Aorta (tissue), 5 donors: ENCODE results near the gene JCHAIN. TPM values are rescaled to one million over a fixed set of nuclear protein-coding genes. Genes with fewer than 3 reads are reported as not detected.

Source experiments
- ATAC-seq: fragments of 200-7000 bp; cut with Tn5 transposase; one replicate; pipeline ENCODE4 v1.9.1; 2022; ENCODE audit warnings: moderate library complexity; ENCODE audit not compliant: low FRiP score
- DNase-seq, 2 donors: peaks; one replicate each; pipeline ENCODE4 v3.0.0-alpha.2; 2020
- H3K27ac ChIP-seq, 2 donors: one replicate each; pipeline ENCODE4 v1.5.1; 2013; ENCODE audit warnings: low read length in 2 of 2, mild to moderate bottlenecking in 2 of 2, moderate library complexity in 2 of 2, control low read depth in 1 of 2, inconsistent platforms in 1 of 2, low read depth in 1 of 2
- H3K27me3 ChIP-seq, 2 donors: one replicate each; pipeline ENCODE4 v1.6.1; 2013; ENCODE audit warnings: control low read depth in 1 of 2, low read length in 1 of 2, mild to moderate bottlenecking in 1 of 2, moderate library complexity in 1 of 2; ENCODE audit not compliant: insufficient read depth in 2 of 2, control insufficient read depth in 1 of 2
- H3K36me3 ChIP-seq, 2 donors: one replicate each; pipeline ENCODE4 v1.6.1; 2013; ENCODE audit warnings: control low read depth in 1 of 2, low read length in 1 of 2, mild to moderate bottlenecking in 1 of 2; ENCODE audit not compliant: insufficient read depth in 2 of 2, control insufficient read depth in 1 of 2
- H3K4me1 ChIP-seq, 2 donors: one replicate each; pipeline ENCODE4 v1.6.1; 2013; ENCODE audit warnings: low read length in 2 of 2, control low read depth in 1 of 2, mild to moderate bottlenecking in 1 of 2, moderate library complexity in 1 of 2; ENCODE audit not compliant: insufficient read depth in 2 of 2, control insufficient read depth in 1 of 2
- H3K4me3 ChIP-seq, 2 donors: one replicate each; pipeline ENCODE4 v1.5.1; 2013; ENCODE audit warnings: low read length in 2 of 2, control low read depth in 1 of 2, mild to moderate bottlenecking in 1 of 2
- H3K9me3 ChIP-seq: one replicate; pipeline ENCODE4 v1.6.1; 2013; ENCODE audit warnings: mild to moderate bottlenecking, low read length; ENCODE audit not compliant: control insufficient read depth
- WGBS, 2 donors: extraction: QIAGEN DNeasy Blood & Tissue Kit; methylation state at CpG; one replicate each; pipeline ENCODE4 v1.1.7; 2013; 5-methylcytosine and 5-hydroxymethylcytosine counted together
- intact Hi-C, 2 donors: fragments of 100-400 bp; cut with DNase I; formaldehyde crosslinking; loops; one replicate each; pipeline versions ENCODE4 v1.14.2 to v1.15.0; 2022
- long read RNA-seq, 2 donors: library from polyadenylated mRNA; unstranded; transcript quantifications; one replicate each; pipeline ENCODE4 v2.0.0, GENCODE V29; 2020 to 2021
- polyA plus RNA-seq, 2 donors: library from polyadenylated mRNA; stranded (reverse); fragments of 200-250 nt; gene quantifications; one replicate each; pipeline ENCODE4 v1.2.3, GENCODE V29; 2013
- total RNA-seq, 2 donors: library from RNA; stranded (reverse); fragmentation: NEBNext Ultra II Directional; extraction: Animal tissue kit (Norgen Biotek cat#: 25700); gene quantifications; one replicate each; pipeline ENCODE4 v1.2.1, GENCODE V29; 2021
- donor health status: healthy with polysubstance abuse.
- donor health status: Bipolar disorder and iron deficiency.
- donor health status: DM: no; HTN: no; CAD: no.
- donor health status: DM: no; HTN: no; CAD: no.
- donor health status: DM: yes; HTN: yes; CAD: no.

Gene JCHAIN
- 10 to 100 TPM in 1 of 2 donors, 1 to 10 TPM in 1; 8.0 to 33.8 TPM for total RNA-seq
- polyA plus RNA-seq = 10 to 100 TPM in 1 of 2 donors, 1 to 10 TPM in 1; 2.7 to 23.3 TPM
- long read RNA-seq, donor 1, transcript JCHAIN-201 (4 exons, 1,438 nt) = major isoform, 40 of 43 reads
- long read RNA-seq, donor 1, partial matches to known transcripts = 0 of 43 reads
- long read RNA-seq, donor 1, other reads (novel, unspliced or antisense) = 2 of 43 reads
- long read RNA-seq, donor 2, partial matches to known transcripts = 0 of 1 reads
- long read RNA-seq, donor 2, other reads (novel, unspliced or antisense) = 0 of 1 reads

DNA sequence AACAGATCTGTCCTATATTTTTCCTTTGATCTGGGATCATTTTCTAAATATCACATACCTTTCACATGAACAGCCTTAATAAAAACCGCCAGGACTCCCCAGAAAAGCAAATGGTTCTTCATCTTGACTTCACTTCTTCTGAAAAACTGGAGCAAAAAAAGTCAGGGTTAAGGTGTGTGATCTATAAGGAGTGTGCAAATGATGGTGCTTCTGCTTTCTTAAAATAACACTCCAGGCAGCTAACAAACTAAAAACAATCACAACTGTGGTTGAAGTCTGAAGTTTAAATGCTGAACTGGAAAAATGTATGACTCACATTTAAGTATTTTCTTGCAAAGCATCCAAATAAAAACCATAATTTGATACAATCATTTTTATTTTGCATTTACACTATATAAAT, at the start of gene JCHAIN:
Gene JCHAIN (minus strand): TSS at position 140 of the 400 bp plus-strand sequence. CDS start 18 bp downstream, at position 122.
- H3K4me1 ChIP-seq = no peaks in the 10 kb centered on the region
- H3K27ac ChIP-seq = no peak within 1 kb of the TSS
- H3K9me3 ChIP-seq = no peaks in the 10 kb centered on the region
- no peak within 1 kb of the TSS for H3K4me3 ChIP-seq
- no peaks in the 10 kb centered on the region for H3K36me3 ChIP-seq
- ATAC-seq = no peak
- no peaks in the 10 kb centered on the region for H3K27me3 ChIP-seq
- WGBS, 2 donors = 82 to 86% methylated on average over 1 of the region's 1 CpG
- intact Hi-C loops = no loop called here
- DNase-seq = no peak

DNA sequence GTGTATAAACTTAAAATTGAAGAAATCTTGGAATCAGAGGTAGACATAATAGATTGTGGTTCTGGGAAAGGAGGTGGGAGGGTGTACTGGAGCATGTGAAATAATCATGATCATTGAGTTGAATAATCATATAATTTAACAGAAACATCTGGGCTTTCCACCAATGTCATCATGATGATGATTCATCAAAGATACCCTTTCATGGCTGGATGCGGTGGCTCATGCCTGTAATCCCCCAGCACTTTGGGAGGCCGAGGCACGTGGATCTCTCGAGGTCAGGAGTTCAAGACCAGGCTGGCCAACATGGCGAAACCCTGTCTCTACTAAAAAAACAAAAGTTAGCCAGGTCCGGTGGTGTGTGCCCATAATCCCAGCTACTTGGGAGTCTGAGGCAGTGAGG, 48.8 kb upstream of the JCHAIN start:
- WGBS, 2 donors = 87 to 91% methylated on average over 6 of the region's 6 CpGs
- H3K4me3 ChIP-seq = no peak overlapping the region
- intact Hi-C loops = no loop called here
- no peaks in the 10 kb centered on the region for H3K36me3 ChIP-seq
- no peaks in the 10 kb centered on the region for H3K9me3 ChIP-seq
- no peak overlapping the region for H3K27ac ChIP-seq
- H3K4me1 ChIP-seq = no peaks in the 10 kb centered on the region
- DNase-seq (no peak), ATAC-seq (no peak)
- H3K27me3 ChIP-seq = no peaks in the 10 kb centered on the region

DNA sequence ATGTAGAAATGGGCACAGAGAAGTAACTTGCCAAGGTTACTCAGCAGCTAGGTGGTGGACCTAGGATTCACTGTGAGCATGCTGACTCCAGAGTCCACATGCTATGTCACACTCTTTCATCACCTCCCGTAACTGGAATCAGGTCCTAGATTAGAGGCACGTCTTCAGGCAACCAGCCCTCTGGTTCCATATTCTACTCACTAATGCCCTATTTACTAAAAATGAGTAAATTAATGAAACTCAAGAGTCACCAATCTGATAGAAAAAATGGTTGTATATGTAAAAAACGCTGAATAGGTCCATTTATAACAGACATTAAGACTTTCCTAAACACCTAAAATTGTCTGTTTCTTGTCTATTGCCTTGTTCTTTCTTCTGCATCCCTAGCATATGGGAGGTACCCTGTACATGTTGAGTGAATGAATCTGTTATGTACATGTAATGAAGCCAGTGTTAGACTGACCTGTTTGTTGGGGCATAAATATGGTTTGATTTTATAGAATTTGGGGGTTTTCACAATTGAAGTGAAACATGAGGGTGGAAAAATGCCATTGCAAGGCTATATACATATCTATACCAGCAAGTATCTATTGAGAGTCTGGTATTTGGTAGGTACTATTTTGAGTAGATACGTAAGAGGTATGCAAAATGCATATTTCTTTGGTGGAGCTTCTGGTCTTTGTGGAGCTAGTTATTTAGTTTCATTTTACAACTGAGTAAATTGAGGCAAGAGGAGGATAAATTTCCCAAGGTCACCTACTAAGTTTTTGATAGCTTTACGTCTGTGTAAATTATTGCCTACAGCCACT, 48.0 kb upstream of the JCHAIN start:
- intact Hi-C loops = no loop called here
- Histone ChIP-seq H3K27ac (no peak overlapping the region), H3K4me1 (no peaks in the 10 kb centered on the region), H3K4me3 (no peak overlapping the region), H3K9me3 (no peaks in the 10 kb centered on the region), H3K36me3 (no peaks in the 10 kb centered on the region), H3K27me3 (no peaks in the 10 kb centered on the region)
- WGBS, 2 donors = 88 to 90% methylated on average over 5 of the region's 5 CpGs
- no peak for ATAC-seq
- no peak for DNase-seq

DNA sequence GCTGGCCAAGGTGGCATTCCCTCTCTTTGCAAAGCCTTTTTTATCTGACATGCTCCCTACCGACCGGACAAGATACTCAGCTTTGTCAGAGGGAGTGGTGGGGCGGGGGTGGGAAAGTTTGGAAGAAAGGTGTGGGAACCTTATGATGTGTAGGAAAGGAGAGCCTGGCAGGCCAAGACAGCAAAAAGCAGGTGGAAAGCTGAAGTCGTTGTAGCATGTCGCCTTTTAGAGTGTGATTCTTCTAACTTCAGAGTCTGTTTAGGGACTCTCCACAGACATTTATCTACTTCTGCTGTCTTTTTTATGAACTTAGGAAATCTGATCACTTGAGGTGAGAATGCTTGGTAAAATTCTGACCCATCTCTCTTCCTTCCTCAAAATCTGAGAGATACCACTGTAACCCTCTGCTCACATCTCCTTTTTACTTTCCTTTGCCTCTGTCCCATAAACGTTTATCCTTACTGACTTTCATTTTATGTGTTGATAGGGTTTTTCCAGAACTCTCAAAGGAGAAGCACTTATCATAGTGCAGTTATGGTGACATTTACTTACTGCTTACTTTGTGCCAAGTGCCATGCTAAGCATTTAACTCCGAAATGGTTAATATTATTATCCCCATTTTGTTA, 47.3 kb upstream of the JCHAIN start:
- Histone ChIP-seq H3K4me3 (no peak overlapping the region), H3K27me3 (no peaks in the 10 kb centered on the region), H3K9me3 (no peaks in the 10 kb centered on the region), H3K4me1 (no peaks in the 10 kb centered on the region), H3K27ac (no peak overlapping the region), H3K36me3 (no peaks in the 10 kb centered on the region)
- WGBS, 2 donors = 71 to 74% methylated on average over 7 of the region's 7 CpGs
- no peak for DNase-seq
- intact Hi-C loops = no loop called here
- no peak for ATAC-seq

- no peak for ATAC-seq
- no peaks in the 10 kb centered on the region for H3K4me1 ChIP-seq
- H3K4me3 ChIP-seq = no peak overlapping the region
- no peaks in the 10 kb centered on the region for H3K9me3 ChIP-seq
- intact Hi-C loops = no loop called here
- WGBS, 2 donors = 88 to 92% methylated on average over 7 of the region's 7 CpGs
- no peaks in the 10 kb centered on the region for H3K36me3 ChIP-seq
- no peak overlapping the region for H3K27ac ChIP-seq
- DNase-seq = no peak
- no peaks in the 10 kb centered on the region for H3K27me3 ChIP-seq
These were observed 46.5 kb upstream of the JCHAIN start for GRCh38 chr4:70712604-70713452.

DNA sequence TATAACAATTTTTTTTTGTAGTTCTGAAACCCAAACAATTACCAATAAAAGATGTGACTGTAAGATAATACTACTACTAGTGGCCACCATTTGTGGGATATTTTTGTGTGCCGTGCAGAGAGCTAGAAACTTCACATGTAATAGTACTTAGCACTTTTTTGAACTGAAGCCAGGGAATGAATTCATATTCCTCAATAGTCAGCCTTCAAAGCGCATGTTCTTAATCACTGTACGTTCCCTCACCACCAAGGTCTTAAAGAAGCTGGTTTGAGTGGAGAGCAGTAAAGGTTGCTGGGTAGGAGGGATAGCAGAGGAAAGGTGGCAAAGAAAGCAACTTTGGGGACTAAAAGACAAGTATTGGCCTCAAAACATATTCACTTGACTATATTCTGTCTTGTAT, 45.8 kb upstream of the JCHAIN start:
- H3K36me3 ChIP-seq = no peaks in the 10 kb centered on the region
- 73 to 79% methylated on average over 3 of the region's 3 CpGs for WGBS, 2 donors
- no peak for ATAC-seq
- intact Hi-C loops = no loop called here
- no peak for DNase-seq
- no peak overlapping the region for H3K4me3 ChIP-seq
- H3K27me3 ChIP-seq = no peaks in the 10 kb centered on the region
- no peaks in the 10 kb centered on the region for H3K9me3 ChIP-seq
- no peaks in the 10 kb centered on the region for H3K4me1 ChIP-seq
- no peak overlapping the region for H3K27ac ChIP-seq

- Histone ChIP-seq H3K27me3 (no peaks in the 10 kb centered on the region), H3K36me3 (no peaks in the 10 kb centered on the region), H3K27ac (no peak overlapping the region), H3K4me3 (no peak overlapping the region), H3K9me3 (no peaks in the 10 kb centered on the region), H3K4me1 (peaks cover under 1% of the 10 kb centered on the region in 2 donors)
- DNase-seq (no peak), ATAC-seq (no peak)
- 80 to 89% methylated on average over 3 of the region's 3 CpGs for WGBS, 2 donors
- intact Hi-C loops = no loop called here
These were observed 45.3 kb upstream of the JCHAIN start for GRCh38 chr4:70711599-70711998.

- H3K4me3 ChIP-seq = no peak overlapping the region
- H3K27me3 ChIP-seq = no peaks in the 10 kb centered on the region
- H3K4me1 ChIP-seq = peaks cover 3 to 7% of the 10 kb centered on the region in 2 donors
- no peaks in the 10 kb centered on the region for H3K9me3 ChIP-seq
- intact Hi-C loops = loop anchor here (10.0 kb wide), 2 partner anchors 75 to 125 kb away; partner anchors contain the start of gene GRSF1 (in 1 of the 2)
- DNase-seq = no peak
- ATAC-seq = no peak
- WGBS, 2 donors = 87 to 90% methylated on average over 7 of the region's 7 CpGs
- H3K27ac ChIP-seq = no peak overlapping the region
- H3K36me3 ChIP-seq = no peaks in the 10 kb centered on the region
These were observed 43.4 kb upstream of the JCHAIN start for GRCh38 chr4:70709611-70710205.
